Adrenal gland (tissue), 5 donors: Measurements from ENCODE around the gene GYPB.
"Not testable (repeated sequence)": the region's sequence is repeated elsewhere in the genome, so short reads cannot be mapped to it uniquely, and the experiment has no call there.

Experiments used
- POLR2A ChIP-seq, 2 donors: fragments of 450-650 bp; IDR thresholded peaks; one replicate each; pipeline ENCODE4 v1.6.1; 2017; ENCODE audit warnings: antibody characterized with exemption in 2 of 2, mild to moderate bottlenecking in 2 of 2, moderate library complexity in 1 of 2
- TF ChIP-seq, protein P1 (sequence below), 6 experiments: fragments of 450-650 bp in 4 of 6; fragments of 200-600 bp in 2 of 6; sonication (generic) in 1 of 6; IDR thresholded peaks; 1 replicate in 5 of 6; 2 replicates in 1 of 6; pipeline versions ENCODE4 v1.5.1 to v1.8.0; 2016 to 2021; ENCODE audit warnings: antibody characterized with exemption in 6 of 6, mild to moderate bottlenecking in 2 of 6, moderate library complexity in 1 of 6
- donor health status: DM: no; HTN: no; CAD: no.

DNA sequence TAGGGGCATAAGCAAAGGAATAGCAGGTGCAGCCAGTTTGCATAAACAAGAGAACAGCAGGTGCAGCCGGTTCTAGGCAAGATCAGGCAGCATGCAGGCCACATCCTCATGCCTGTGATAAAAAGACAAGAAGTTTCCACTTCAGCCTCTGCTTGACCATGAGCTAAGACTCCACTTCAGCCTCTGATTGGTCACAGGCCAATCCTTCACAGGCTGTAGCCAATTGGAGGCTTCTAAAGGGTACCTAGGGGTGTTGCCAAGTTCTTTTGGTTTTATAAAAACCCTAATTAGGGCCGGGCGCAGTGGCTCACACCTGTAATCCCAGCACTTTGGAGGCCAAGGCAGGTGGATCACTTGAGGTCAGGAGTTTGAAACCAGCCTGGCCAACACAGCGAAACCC, 23.0 kb downstream of the GYPB start:
- TF ChIP-seq, protein P1, sequence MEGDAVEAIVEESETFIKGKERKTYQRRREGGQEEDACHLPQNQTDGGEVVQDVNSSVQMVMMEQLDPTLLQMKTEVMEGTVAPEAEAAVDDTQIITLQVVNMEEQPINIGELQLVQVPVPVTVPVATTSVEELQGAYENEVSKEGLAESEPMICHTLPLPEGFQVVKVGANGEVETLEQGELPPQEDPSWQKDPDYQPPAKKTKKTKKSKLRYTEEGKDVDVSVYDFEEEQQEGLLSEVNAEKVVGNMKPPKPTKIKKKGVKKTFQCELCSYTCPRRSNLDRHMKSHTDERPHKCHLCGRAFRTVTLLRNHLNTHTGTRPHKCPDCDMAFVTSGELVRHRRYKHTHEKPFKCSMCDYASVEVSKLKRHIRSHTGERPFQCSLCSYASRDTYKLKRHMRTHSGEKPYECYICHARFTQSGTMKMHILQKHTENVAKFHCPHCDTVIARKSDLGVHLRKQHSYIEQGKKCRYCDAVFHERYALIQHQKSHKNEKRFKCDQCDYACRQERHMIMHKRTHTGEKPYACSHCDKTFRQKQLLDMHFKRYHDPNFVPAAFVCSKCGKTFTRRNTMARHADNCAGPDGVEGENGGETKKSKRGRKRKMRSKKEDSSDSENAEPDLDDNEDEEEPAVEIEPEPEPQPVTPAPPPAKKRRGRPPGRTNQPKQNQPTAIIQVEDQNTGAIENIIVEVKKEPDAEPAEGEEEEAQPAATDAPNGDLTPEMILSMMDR (IDR thresholded peaks at IDR 0.05), result not testable (repeated sequence)
- TF ChIP-seq POLR2A (IDR thresholded peaks at IDR 0.05), result not testable (repeated sequence)
